NCI-H524 treated with DMSO at 0.1 percent for 48 hours (cell line): Measurements from ENCODE around the gene FUNDC1.

Experiments used
- DNase-seq: peaks from one replicate; lab custom pipeline; 2025; lab: John Stamatoyannopoulos, UW

Gene FUNDC1

DNA sequence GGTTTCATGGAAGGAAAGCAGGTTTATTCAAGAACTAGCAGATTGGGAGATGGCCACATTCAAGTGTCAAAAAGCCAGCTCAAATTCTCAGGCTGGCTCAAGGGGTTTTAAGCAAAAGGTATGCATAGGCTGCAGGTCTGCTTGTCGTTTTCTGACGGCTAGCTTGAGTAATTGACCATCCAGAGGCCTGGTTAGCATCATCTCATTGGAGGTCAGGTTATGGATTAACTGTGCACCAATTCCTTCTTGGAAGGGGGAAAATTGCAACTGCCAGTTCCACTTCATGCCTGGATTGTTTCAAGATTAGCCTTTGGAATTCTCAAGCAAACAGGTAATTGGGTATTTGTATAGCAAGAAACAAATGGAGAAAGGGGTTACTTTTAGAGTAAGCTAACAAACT is 62.1 kb downstream of the FUNDC1 start:
- no peak for DNase-seq

DNA sequence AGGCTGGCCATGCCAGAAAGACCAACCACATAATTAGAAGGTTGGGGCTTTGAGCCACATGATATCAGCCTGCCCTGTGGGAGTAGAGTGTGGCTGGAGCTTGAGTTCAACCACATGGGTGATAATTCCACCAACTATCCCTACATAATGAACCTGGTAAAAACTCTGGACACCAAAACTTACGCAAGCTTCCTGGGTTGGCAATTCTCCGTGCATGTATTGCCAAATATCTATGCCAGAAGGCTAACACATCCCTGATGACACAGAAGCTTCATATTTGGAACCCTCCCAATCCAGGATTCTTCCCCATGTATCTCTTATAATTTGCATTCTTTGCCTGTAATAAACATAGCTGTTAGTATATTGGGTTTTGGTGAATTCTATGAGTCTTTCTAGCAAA is 68.2 kb downstream of the FUNDC1 start:
- no peak for DNase-seq
